ENCODE results near the gene YWHAG.

DNA sequence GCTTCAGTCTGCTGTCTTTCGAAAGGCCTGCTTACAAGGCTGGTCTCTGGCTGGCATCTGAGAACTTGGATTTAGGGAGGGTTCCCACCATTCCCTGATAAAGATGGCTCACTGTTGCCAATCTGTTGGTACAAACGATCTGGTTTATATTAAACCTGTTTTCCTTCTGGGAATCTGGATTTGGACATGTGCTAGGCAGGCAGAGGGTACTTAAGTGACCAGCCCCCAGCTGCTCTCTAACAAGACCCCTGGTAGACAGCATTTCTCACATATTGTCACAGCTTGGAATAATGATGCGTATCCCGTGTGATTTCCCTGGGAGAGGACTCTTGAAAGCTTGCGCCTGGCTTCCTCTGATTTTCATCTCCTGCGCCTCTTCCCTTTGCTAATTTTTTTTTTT is 21.6 kb downstream of the YWHAG start:
- TF ChIP-seq, protein P1, sequence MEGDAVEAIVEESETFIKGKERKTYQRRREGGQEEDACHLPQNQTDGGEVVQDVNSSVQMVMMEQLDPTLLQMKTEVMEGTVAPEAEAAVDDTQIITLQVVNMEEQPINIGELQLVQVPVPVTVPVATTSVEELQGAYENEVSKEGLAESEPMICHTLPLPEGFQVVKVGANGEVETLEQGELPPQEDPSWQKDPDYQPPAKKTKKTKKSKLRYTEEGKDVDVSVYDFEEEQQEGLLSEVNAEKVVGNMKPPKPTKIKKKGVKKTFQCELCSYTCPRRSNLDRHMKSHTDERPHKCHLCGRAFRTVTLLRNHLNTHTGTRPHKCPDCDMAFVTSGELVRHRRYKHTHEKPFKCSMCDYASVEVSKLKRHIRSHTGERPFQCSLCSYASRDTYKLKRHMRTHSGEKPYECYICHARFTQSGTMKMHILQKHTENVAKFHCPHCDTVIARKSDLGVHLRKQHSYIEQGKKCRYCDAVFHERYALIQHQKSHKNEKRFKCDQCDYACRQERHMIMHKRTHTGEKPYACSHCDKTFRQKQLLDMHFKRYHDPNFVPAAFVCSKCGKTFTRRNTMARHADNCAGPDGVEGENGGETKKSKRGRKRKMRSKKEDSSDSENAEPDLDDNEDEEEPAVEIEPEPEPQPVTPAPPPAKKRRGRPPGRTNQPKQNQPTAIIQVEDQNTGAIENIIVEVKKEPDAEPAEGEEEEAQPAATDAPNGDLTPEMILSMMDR (IDR thresholded peaks at IDR 0.05) = no peak
- no peak for TF ChIP-seq POLR2A (IDR thresholded peaks at IDR 0.05)

Data from esophagus squamous epithelium (tissue), 4 donors.